T-cell (primary cell): ENCODE data around the gene NOSIP. TPM values are rescaled to one million over a fixed set of nuclear protein-coding genes. Genes with fewer than 3 reads are reported as not detected.

Experiments used
- ATAC-seq, 4 experiments: fragments of 200-7000 bp in 3 of 4; fragments of 150-1000 bp in 1 of 4; cut with Tn5 transposase; replicated peaks in 1 of 4; 1 replicate in 3 of 4; 2 replicates in 1 of 4; pipeline ENCODE4 v1.10.0; 2021; ENCODE audit warnings: moderate library complexity in 3 of 4, mild to moderate bottlenecking in 2 of 4, moderate number of reproducible peaks in 1 of 4
- CTCF ChIA-PET, 2 donors: fragments of 300-600 bp; sonication (Branson Sonifier 250); formaldehyde crosslinking; loops; one replicate each; lab custom pipeline; 2022; ENCODE audit warnings: antibody characterized with exemption in 2 of 2; lab: Charles Lee
- POLR2A ChIA-PET, 2 donors: fragments of 300-600 bp; sonication (Branson Sonifier 250); formaldehyde crosslinking; loops; one replicate each; lab custom pipeline; 2022; ENCODE audit warnings: antibody characterized with exemption in 2 of 2; lab: Charles Lee
- DNase-seq, 35 experiments: peaks; one replicate each; pipeline versions ENCODE4 v3.0.0 to v3.0.0-alpha.2; 2013 to 2023
- H3K27ac ChIP-seq: one replicate; pipeline ENCODE4 v1.5.1; 2013; ENCODE audit warnings: low read length
- H3K27me3 ChIP-seq, 2 experiments: replicated peaks in 1 of 2; 1 replicate in 1 of 2; 2 replicates in 1 of 2; pipeline versions ENCODE4 v1.6.1 to v1.7.0; 2013; ENCODE audit warnings: low read length in 1 of 2, mixed read lengths in 1 of 2; ENCODE audit not compliant: control insufficient read depth in 2 of 2, insufficient read depth in 2 of 2; ENCODE audit errors: extremely low read depth in 1 of 2
- H3K36me3 ChIP-seq, 2 donors: 1 replicate in 1 of 2; 2 replicates in 1 of 2; pipeline versions ENCODE4 v1.6.1 to v1.7.0; 2013; ENCODE audit warnings: low read length in 1 of 2; ENCODE audit not compliant: control insufficient read depth in 2 of 2, insufficient read depth in 1 of 2; ENCODE audit errors: extremely low read depth in 1 of 2
- H3K4me1 ChIP-seq, 2 experiments: 1 replicate in 1 of 2; 2 replicates in 1 of 2; pipeline versions ENCODE4 v1.6.1 to v1.7.0; 2013; ENCODE audit warnings: low read length in 2 of 2, mixed read lengths in 1 of 2; ENCODE audit not compliant: insufficient read depth in 2 of 2, control insufficient read depth in 1 of 2; ENCODE audit errors: extremely low read depth in 1 of 2
- H3K4me3 ChIP-seq, 2 donors: 1 replicate in 1 of 2; 2 replicates in 1 of 2; pipeline versions ENCODE4 v1.5.1 to v1.7.0; 2013; ENCODE audit warnings: mild to moderate bottlenecking in 2 of 2, low read length in 1 of 2, moderate library complexity in 1 of 2; ENCODE audit not compliant: control insufficient read depth in 1 of 2; ENCODE audit errors: extremely low read depth in 1 of 2
- H3K9me3 ChIP-seq: 2 replicates; pipeline ENCODE4 v1.7.0; 2013
- H3K27ac Mint-ChIP-seq, 2 donors: one replicate each; pipeline ENCODE4 v1.8.0; 2020 to 2021; ENCODE audit warnings: mild to moderate bottlenecking in 2 of 2, mixed read lengths in 2 of 2
- H3K27me3 Mint-ChIP-seq, 2 donors: one replicate each; pipeline ENCODE4 v1.8.0; 2021 to 2022; ENCODE audit warnings: mixed read lengths in 2 of 2
- H3K36me3 Mint-ChIP-seq: one replicate; pipeline ENCODE4 v1.8.0; 2021; ENCODE audit warnings: mixed read lengths
- H3K4me1 Mint-ChIP-seq, 3 donors: one replicate each; pipeline ENCODE4 v1.8.0; 2020 to 2022; ENCODE audit warnings: mixed read lengths in 3 of 3, mild to moderate bottlenecking in 1 of 3
- H3K4me3 Mint-ChIP-seq, 3 donors: one replicate each; pipeline ENCODE4 v1.8.0; 2020 to 2022; ENCODE audit warnings: mild to moderate bottlenecking in 3 of 3, mixed read lengths in 3 of 3, moderate library complexity in 3 of 3
- H3K9me3 Mint-ChIP-seq, 3 donors: one replicate each; pipeline ENCODE4 v1.8.0; 2020 to 2022; ENCODE audit warnings: mixed read lengths in 3 of 3
- WGBS: methylation state at CpG from one replicate; pipeline ENCODE4 v1.1.5; 2013; ENCODE audit warnings: missing lambda C conversion rate; ENCODE audit not compliant: insufficient coverage; 5-methylcytosine and 5-hydroxymethylcytosine counted together
- total RNA-seq, 35 experiments: library from RNA in 6 of 35; stranded (reverse) in 6 of 35; fragments of 120-200 nt in 1 of 35; gene quantifications; one replicate each; pipeline versions ENCODE4 v1.2.1 to v1.2.4 and lab custom pipeline; 2013 to 2026

Gene NOSIP
- total RNA-seq, 5 donors from 2014 or later (not counting 1 experiment from before 2014, with no cell fraction given): 152 to 297 (median 176) TPM

DNA sequence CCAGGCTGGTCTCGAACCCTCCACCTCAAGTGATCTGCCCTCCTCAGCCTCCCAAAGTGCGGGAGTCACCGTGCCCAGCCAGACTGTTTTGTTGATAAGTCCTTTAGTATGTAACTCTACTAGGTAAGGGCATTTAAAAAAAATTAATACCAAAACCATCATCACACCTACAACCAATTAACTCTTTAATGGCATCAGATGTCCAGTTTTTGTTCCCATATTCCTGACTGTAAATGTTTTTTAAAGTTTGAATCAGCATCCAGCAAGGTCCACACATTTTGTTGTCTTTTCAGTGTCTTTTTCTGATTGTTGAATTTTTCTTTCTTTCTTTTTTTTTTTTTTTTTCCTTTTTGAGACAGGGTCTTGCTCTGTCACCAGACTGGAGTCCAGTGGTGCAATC, 62.3 kb downstream of the NOSIP start:
- H3K36me3 Mint-ChIP-seq: peaks cover 4% of the 10 kb centered on the region
- H3K9me3 Mint-ChIP-seq: no peaks in the 10 kb centered on the region
- H3K9me3 ChIP-seq: no peaks in the 10 kb centered on the region
- no peaks in the 10 kb centered on the region for H3K27me3 Mint-ChIP-seq
- H3K4me1 Mint-ChIP-seq: peaks cover 21 to 31% (median 25%) of the 10 kb centered on the region in 3 donors
- DNase-seq: no peak
- no peak overlapping the region for H3K27ac ChIP-seq
- H3K27ac Mint-ChIP-seq: no peak overlapping the region
- H3K36me3 ChIP-seq: no peaks in the 10 kb centered on the region
- H3K4me1 ChIP-seq: peaks cover 17 to 28% of the 10 kb centered on the region in 2 experiments
- POLR2A ChIA-PET: interaction anchor here in 1 of 2 donors (0.5 kb wide), 1 partner anchor 86 kb away, joined by 3 read pairs; no protein-coding TSS in a partner anchor
- H3K27me3 ChIP-seq: no peaks in the 10 kb centered on the region
- CTCF ChIA-PET: interaction anchor here in 1 of 2 donors (0.7 kb wide), 2 partner anchors 48 to 83 kb away, joined by 4 to 9 read pairs; no protein-coding TSS in a partner anchor
- no peak for ATAC-seq
- no peak overlapping the region for H3K4me3 ChIP-seq
- H3K4me3 Mint-ChIP-seq: no peak overlapping the region
- no CpG with 5 or more reads among the region's 3 CpGs for WGBS

DNA sequence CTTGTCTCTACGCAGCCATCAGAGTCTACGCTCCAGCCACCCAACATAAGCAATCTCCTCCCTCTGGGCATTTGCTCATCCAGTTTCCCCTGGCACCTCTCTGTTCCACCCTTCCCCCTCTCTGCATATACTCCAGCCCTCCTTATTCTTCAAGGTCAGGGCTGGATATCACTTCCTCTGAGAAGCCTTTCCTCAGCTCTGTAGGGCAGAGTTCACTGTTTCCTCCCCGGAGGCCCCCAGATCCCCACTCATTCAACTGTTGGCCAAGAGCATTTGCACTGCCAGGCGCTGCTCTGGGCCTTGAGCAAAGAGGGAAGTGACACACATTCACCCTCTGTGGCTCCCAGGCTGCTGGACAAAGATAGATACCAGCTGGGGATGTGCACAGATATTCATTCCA, 64.6 kb downstream of the NOSIP start:
- CTCF ChIA-PET: interaction anchor here in 1 of 2 donors (1.3 kb wide), 1 partner anchor 9 kb away, joined by 3 read pairs; no protein-coding TSS in a partner anchor
- no peak for DNase-seq
- H3K9me3 Mint-ChIP-seq: no peaks in the 10 kb centered on the region

DNA sequence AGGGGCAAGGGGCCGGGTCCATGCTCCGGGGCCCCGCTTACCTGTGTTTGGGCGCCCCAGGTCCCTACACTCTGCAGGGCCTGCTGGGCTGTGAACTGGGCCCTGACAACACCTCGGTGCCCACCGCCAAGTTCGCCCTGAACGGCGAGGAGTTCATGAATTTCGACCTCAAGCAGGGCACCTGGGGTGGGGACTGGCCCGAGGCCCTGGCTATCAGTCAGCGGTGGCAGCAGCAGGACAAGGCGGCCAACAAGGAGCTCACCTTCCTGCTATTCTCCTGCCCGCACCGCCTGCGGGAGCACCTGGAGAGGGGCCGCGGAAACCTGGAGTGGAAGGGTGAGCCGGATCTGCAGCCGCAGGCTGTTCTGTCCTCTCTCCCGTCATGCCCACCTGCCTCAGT, 66.2 kb downstream of the NOSIP start:
- CTCF ChIA-PET: no interaction called here
- no peaks in the 10 kb centered on the region for H3K9me3 Mint-ChIP-seq
- no peaks in the 10 kb centered on the region for H3K36me3 ChIP-seq

More for the DNA sequence above, 64.6 kb downstream of the NOSIP start:
- H3K36me3 Mint-ChIP-seq: peaks cover 4% of the 10 kb centered on the region
- 89% methylated on average over 3 of the region's 4 CpGs for WGBS
- peak overlapping the region; percentile 25 to 66 for H3K27ac Mint-ChIP-seq
- peak overlapping the region; percentile 53 to 91 (median 58) for H3K4me3 Mint-ChIP-seq
- H3K4me1 Mint-ChIP-seq: peaks cover 36 to 48% (median 38%) of the 10 kb centered on the region in 3 donors
- H3K36me3 ChIP-seq: no peaks in the 10 kb centered on the region
- no peak overlapping the region for H3K27ac ChIP-seq
- POLR2A ChIA-PET: no interaction called here
- ATAC-seq: no peak
- no peaks in the 10 kb centered on the region for H3K27me3 Mint-ChIP-seq
- no peaks in the 10 kb centered on the region for H3K9me3 ChIP-seq
- H3K27me3 ChIP-seq: no peaks in the 10 kb centered on the region
- peaks cover 21 to 48% of the 10 kb centered on the region in 2 experiments for H3K4me1 ChIP-seq
- H3K4me3 ChIP-seq: no peak overlapping the region

DNA sequence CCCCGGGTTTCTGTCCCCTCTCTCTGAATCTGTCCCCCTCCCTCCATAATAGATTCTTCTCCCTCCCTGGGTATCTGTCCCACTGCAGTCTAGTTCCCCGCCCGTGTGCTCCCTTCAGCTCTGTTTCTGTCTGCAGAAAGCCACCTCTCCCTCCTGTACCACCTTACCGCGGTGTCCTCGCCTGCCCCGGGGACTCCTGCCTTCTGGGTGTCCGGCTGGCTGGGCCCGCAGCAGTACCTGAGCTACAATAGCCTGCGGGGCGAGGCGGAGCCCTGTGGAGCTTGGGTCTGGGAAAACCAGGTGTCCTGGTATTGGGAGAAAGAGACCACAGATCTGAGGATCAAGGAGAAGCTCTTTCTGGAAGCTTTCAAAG, 66.6 kb downstream of the NOSIP start:
- Mint-ChIP-seq H3K4me1 (peaks cover 36 to 43% (median 38%) of the 10 kb centered on the region in 3 donors), H3K27ac (peak overlapping the region; percentile 87 to 89), H3K9me3 (no peaks in the 10 kb centered on the region), H3K27me3 (no peaks in the 10 kb centered on the region), H3K36me3 (no peaks in the 10 kb centered on the region), H3K4me3 (peak overlapping the region; percentile 74 to 91 (median 86))
- 62% methylated on average over 7 of the region's 12 CpGs for WGBS
- Histone ChIP-seq H3K9me3 (no peaks in the 10 kb centered on the region), H3K4me3 (peak overlapping the region; percentile 57 to 71), H3K27ac (peak overlapping the region; percentile 29), H3K4me1 (peaks cover 21 to 48% of the 10 kb centered on the region in 2 experiments), H3K27me3 (no peaks in the 10 kb centered on the region), H3K36me3 (no peaks in the 10 kb centered on the region)
- ChIA-PET POLR2A (no interaction called here), CTCF (interaction anchor here (0.6 to 1.2 kb wide), 2 partner anchors 21 to 33 kb away, joined by 3 read pairs; no protein-coding TSS in a partner anchor)
- no peak for DNase-seq
- ATAC-seq: peak; percentile 31 to 41 (median 37)

More for the DNA sequence above, 66.2 kb downstream of the NOSIP start:
- DNase-seq: no peak
- Histone ChIP-seq H3K9me3 (no peaks in the 10 kb centered on the region), H3K27me3 (no peaks in the 10 kb centered on the region), H3K27ac (no peak overlapping the region), H3K4me1 (peaks cover 21 to 48% of the 10 kb centered on the region in 2 experiments), H3K4me3 (peak overlapping the region; percentile 57 to 71)
- no peaks in the 10 kb centered on the region for H3K27me3 Mint-ChIP-seq
- ATAC-seq: no peak
- H3K4me3 Mint-ChIP-seq: peak overlapping the region; percentile 74 to 91 (median 86)
- WGBS: 97% methylated on average over 21 of the region's 21 CpGs
- H3K36me3 Mint-ChIP-seq: no peaks in the 10 kb centered on the region
- POLR2A ChIA-PET: no interaction called here
- peaks cover 36 to 45% (median 38%) of the 10 kb centered on the region in 3 donors for H3K4me1 Mint-ChIP-seq
- H3K27ac Mint-ChIP-seq: peak overlapping the region in 1 of 2 donors; percentile 39

DNA sequence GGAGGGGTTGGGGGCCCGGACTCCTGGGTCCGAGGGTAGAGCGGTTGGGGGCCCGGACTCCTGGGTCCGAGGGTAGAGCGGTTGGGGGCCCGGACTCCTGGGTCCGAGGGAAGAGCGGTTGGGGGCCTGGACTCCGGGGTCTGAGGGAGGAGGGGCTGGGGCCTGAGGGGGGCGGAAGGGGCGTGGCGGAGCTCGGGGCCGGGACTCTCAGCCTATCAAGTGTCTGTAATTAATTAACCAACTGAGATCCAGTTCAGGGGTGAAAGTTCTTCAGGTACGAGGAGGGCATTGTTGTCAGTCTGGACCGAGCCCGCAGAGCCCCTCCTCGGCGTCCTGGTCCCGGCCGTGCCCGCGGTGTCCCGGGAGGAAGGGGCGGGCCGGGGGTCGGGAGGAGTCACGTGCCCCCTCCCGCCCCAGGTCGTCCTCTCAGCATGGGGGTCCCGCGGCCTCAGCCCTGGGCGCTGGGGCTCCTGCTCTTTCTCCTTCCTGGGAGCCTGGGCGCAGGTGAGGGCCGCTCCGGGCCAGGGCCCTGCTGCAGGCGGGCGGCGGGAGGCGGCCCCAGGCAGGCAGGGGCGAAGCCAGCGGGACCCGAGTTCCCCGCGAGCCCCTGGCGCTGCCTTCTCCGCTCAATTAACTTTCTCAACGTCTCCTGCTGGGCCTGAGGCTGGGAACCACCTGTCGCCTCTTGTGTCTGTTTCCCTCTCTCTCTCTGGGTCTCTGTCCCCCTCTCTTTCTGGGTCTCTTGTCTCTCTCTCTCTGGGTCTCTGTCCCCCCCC, 67.2 kb downstream of the NOSIP start:
- Mint-ChIP-seq H3K4me1 (peaks cover 37 to 43% (median 38%) of the 10 kb centered on the region in 3 donors), H3K9me3 (no peaks in the 10 kb centered on the region), H3K27me3 (no peaks in the 10 kb centered on the region), H3K36me3 (no peaks in the 10 kb centered on the region), H3K4me3 (peak overlapping the region; percentile 74 to 91 (median 86)), H3K27ac (peak overlapping the region; percentile 87 to 89)
- 3% methylated on average over 29 of the region's 50 CpGs for WGBS
- Histone ChIP-seq H3K4me1 (peaks cover 21 to 48% of the 10 kb centered on the region in 2 experiments), H3K27me3 (no peaks in the 10 kb centered on the region), H3K9me3 (no peaks in the 10 kb centered on the region), H3K27ac (peak overlapping the region; percentile 61), H3K36me3 (no peaks in the 10 kb centered on the region), H3K4me3 (peak overlapping the region; percentile 57 to 71)
- peak; percentile 70 to 74 (median 71) for ATAC-seq
- ChIA-PET POLR2A (interaction anchor here in 1 of 2 donors (0.5 kb wide), 1 partner anchor 19 kb away, joined by 3 read pairs; no protein-coding TSS in a partner anchor), CTCF (interaction anchor here (0.6 to 1.2 kb wide), 2 partner anchors 22 to 34 kb away, joined by 3 read pairs; no protein-coding TSS in a partner anchor)
- DNase-seq: peak in 3 of 35 experiments; percentile 13 to 50 (median 44)

DNA sequence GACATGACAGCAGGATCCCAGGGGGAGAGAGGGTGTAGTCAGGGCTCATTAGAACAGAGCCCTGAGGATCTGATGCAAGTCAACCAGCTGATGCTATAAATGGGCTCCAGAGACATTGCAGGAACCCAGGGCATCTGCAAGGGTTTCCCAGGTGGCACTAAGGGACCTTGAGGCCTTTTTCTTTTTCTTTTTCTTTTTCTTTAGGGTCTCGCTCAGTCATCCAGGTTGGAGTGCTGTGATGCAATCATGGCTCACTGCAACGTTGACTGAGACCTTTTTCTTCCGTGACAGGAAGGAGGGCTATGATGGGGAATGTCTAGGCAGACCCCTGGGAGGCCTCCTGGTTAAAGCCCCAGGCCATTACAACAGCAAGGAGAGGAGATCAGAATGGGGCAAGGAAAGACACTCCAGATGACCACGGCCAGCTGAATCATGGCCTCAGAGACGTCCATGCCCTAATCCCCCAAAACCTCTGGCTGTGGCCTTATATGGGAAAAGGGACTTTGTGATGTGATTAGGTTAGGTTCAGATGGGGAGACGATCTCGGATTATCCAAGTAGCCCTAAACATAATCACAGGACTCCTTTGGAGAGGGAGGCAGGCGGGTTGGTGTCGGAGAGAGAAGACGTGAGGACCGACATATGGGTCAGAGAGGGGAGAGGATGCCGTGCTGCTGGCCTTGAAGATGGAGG, 72.4 kb downstream of the NOSIP start:
- 85% methylated on average over 7 of the region's 12 CpGs for WGBS
- Histone ChIP-seq H3K27ac (no peak overlapping the region), H3K4me3 (no peak overlapping the region), H3K4me1 (peaks cover 6 to 43% of the 10 kb centered on the region in 2 experiments), H3K27me3 (no peaks in the 10 kb centered on the region), H3K9me3 (no peaks in the 10 kb centered on the region), H3K36me3 (no peaks in the 10 kb centered on the region)
- Mint-ChIP-seq H3K9me3 (no peaks in the 10 kb centered on the region), H3K27ac (peak overlapping the region in 1 of 2 donors; percentile 56), H3K27me3 (no peaks in the 10 kb centered on the region), H3K4me1 (peaks cover 26 to 41% (median 31%) of the 10 kb centered on the region in 3 donors), H3K4me3 (no peak overlapping the region), H3K36me3 (no peaks in the 10 kb centered on the region)
- no peak for ATAC-seq
- CTCF ChIA-PET: interaction anchor here (0.6 to 2.0 kb wide), 6 partner anchors 39 to 173 kb away, joined by 3 to 14 read pairs (median 4); no protein-coding TSS in a partner anchor
- POLR2A ChIA-PET: interaction anchor here in 1 of 2 donors (0.6 kb wide), 1 partner anchor 61 kb away, joined by 3 read pairs; no protein-coding TSS in a partner anchor
- no peak for DNase-seq
